Hepatocyte (in vitro differentiated cells): ENCODE measurements around the gene POMZP3.
"Not testable (repeated sequence)": the region's sequence is repeated elsewhere in the genome, so short reads cannot be mapped to it uniquely, and the experiment has no call there.

Experiments
- EZH2 ChIP-seq: fragments of 200-600 bp; sonication (generic); IDR thresholded peaks from 2 replicates; pipeline ENCODE4 v1.6.1; 2016; ENCODE audit warnings: antibody characterized with exemption, mild to moderate bottlenecking, borderline replicate concordance
- EZH2phosphoT487 ChIP-seq: fragments of 200-600 bp; sonication (generic); IDR thresholded peaks from one replicate; pipeline ENCODE4 v1.6.1; 2018; ENCODE audit warnings: antibody characterized with exemption, mild to moderate bottlenecking, low read depth, moderate library complexity; ENCODE audit not compliant: unreplicated experiment, severe bottlenecking
- TF ChIP-seq, protein P1 (sequence below): fragments of 200-600 bp; sonication (generic); IDR thresholded peaks from 2 replicates; pipeline ENCODE4 v1.5.1; 2016; ENCODE audit warnings: antibody characterized with exemption, mild to moderate bottlenecking; ENCODE audit not compliant: poor library complexity

DNA sequence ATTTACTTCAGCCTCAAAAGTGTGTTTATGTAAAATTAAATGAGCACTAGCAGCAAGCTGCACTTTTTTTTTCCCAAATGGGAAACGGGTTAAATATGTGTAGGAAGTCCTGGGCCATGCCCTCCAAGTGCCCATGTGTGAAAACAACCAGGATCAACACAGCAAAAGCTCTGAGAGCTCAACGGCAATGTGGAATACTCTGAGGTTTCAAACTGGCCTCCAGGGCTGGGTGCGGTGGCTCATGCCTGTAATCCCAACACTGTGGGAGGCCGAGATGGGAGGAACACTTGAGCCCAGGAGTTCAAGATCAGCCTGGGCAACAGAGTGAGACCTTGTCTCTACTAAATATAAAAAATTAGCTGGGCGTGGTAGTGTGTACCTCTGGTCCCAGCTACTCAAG is 15.5 kb upstream of the POMZP3 start:
- TF ChIP-seq, protein P1, sequence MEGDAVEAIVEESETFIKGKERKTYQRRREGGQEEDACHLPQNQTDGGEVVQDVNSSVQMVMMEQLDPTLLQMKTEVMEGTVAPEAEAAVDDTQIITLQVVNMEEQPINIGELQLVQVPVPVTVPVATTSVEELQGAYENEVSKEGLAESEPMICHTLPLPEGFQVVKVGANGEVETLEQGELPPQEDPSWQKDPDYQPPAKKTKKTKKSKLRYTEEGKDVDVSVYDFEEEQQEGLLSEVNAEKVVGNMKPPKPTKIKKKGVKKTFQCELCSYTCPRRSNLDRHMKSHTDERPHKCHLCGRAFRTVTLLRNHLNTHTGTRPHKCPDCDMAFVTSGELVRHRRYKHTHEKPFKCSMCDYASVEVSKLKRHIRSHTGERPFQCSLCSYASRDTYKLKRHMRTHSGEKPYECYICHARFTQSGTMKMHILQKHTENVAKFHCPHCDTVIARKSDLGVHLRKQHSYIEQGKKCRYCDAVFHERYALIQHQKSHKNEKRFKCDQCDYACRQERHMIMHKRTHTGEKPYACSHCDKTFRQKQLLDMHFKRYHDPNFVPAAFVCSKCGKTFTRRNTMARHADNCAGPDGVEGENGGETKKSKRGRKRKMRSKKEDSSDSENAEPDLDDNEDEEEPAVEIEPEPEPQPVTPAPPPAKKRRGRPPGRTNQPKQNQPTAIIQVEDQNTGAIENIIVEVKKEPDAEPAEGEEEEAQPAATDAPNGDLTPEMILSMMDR: not testable (repeated sequence)
- TF ChIP-seq EZH2, EZH2phosphoT487: not testable (repeated sequence)
